IPS DF 4.7 (cell line): ENCODE results near the gene SMYD2.

Experiments
- DNase-seq: peaks from one replicate; pipeline ENCODE4 v3.0.0-alpha.2; 2013; ENCODE audit warnings: low spot score; ENCODE audit errors: extremely low read depth

Gene SMYD2

GRCh38 chr1:214360525-214361164 is 79.7 kb downstream of the SMYD2 start:
- DNase-seq, result no peak

DNA sequence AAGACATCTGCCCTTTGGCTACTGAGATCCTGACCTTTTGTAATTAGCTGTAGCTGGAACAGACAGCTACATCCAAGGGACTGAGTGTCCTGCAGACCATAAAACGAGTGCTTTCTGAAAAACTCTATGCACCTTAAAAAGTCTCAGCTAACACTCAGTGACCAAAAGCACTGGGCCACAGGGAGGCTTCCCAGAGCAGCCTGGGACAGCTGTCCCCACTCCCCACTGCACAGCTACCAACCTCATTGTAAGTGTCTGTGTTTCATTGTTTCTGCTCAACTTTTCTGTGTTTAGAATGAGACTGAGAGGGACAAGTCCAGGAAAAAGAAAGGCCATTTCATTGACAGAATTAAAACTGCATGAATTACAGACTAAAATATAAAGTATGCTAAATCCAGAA is 80.7 kb downstream of the SMYD2 start:
- no peak for DNase-seq

DNA sequence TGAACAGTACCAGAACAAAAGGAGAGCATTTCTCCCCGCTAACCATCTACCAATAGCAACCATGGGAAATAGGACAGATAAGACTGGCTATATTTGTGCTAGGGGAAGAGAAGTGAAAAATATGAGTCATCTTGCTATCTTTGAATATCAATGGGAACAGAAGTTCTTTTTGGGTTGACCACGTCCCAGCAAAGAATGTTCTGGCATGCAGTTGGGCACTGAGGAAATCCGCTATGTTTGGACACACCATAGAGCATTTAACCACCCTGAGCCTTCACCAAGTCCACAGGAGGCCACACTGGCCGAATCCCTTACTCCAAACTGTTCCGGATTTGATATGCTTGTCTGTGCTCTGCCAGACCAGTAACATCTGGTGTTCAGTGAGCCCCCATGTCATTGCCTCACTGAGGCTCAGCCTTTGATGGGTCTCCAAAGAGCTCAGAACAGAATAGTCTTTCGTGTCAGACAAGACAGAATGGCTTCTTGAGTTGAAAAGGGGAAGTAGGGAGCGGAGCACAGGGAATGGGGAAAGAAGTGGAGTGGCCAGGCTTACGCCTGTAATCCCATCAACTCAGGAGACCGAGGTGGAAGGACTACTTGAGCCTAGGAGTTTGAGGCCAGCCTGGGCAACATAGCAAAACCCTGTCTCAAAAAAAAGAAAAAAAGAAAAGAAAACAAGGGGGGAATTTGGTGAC is 81.4 kb downstream of the SMYD2 start:
- no peak for DNase-seq

DNA sequence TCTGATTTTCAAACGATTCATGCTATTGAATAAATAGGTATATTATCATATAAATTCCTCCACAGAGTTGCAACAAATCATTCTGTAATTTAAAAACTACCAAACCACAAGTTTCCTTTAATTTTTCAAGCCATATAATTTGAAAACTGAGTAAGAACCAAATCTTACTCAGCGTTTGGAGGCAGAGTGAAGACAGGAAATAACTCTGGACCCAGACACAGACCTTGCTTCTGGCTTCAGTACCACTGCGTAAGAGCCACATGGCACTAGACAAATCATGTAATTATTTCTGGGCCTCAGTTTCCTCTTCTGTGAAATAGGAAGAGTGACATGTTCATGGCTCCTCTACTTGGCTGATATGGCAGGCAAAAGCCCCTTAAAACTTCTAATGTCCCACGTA is 82.4 kb downstream of the SMYD2 start:
- DNase-seq, result no peak

DNA sequence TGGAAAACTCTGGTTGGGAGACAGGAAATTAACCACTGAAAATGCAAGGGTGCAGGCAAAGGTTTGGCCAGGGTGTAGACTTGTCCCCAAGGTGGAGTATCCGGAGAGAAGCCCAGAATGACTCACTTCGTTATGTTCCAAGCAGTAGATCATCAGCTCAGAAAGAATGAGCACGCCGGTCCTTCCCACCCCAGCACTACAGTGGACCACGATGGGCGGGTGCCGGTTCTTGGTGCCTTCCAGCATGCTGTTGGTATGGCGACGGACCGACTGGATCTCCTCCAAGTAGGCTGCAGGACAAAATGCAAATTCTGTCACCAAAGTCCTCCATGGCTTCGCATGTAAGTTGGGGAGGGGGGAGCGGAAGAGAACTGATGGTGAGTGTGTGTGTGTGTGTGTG is 83.4 kb downstream of the SMYD2 start:
- DNase-seq, result no peak

DNA sequence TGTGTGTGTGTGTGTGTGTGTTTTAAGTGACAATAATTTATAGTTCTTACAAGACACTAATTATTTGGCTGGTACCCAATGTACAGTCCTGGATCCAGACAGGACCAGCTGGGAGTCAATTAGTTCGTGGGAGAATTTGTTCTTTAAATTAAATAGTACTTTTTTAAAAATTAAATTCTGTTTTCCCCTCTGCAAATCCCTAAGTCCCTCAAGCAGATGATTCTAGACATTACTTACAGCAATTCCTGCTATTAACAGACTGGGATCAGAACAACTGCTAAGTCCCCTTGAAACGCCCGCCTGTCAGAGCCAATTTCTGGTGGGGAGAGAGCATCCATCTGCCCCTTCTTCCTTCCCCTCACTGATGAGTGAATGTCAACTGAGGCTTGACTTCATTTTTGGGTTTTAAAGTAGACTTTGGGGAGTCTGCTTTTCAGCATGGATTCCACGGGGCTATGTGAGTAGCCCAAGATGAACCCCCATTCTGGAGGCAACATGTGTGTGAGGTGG is 83.9 kb downstream of the SMYD2 start:
- no peak for DNase-seq

DNA sequence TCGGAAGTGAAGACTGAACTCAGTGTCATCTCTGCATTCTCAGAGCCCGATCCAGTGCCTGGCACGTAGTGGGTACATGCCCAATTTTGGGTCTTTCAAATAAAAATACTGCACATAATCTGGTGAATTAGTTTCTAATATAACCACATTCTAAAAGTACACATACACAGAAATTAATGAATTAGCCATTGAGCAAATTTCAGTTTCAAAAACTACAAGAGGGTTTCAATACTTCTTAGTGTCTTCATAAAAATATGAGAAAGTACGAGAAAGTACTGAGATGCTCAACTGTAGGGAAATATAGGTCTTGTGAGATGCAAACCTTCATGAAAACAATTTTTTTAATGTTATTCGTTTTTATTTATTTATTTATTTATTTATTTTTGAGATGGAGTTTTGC is 86.9 kb downstream of the SMYD2 start:
- DNase-seq, result no peak

- DNase-seq, result no peak
These were observed 88.4 kb downstream of the SMYD2 start for GRCh38 chr1:214369364-214369763.

DNA sequence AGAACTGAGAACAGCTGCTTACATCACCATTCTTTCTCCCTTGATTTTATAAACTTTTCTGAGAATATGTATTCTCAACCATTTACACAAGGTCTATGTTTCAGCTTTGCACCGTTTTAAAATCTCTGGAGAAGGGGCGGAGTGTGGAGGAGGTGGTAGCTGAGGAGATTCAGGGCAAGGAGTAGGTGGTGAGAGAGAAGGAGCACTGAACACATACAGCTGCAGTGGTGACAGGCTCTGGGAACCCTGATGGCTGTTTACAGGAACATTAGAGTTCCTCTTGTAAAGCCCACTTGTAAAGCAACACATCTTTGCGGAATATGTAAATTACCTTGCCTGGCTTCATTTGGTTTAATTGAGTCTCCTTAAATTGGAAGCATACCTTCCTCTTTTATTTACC is 89.7 kb downstream of the SMYD2 start:
- no peak for DNase-seq

- DNase-seq, result no peak
These were observed 91.1 kb downstream of the SMYD2 start for GRCh38 chr1:214372092-214372491.

DNA sequence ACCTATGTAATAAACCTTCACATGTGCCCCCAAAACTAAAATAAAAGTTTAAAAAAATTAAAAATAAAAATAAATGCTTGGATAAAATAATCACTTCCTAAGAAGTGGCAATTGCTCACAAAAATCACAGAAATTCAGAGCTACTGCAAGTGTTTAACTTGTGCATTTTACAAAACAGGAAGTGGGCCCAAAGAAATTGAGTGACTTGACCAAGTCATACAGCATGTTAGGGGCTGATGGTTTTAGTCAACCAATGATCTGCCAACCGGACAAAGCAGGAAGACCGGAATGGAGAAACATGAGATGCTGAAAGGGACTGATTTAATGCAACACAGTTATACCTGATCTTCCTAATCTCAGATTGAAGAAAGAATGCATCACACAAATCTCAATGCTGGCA is 96.5 kb downstream of the SMYD2 start:
- no peak for DNase-seq

- DNase-seq, result no peak
These were observed 96.9 kb downstream of the SMYD2 start for GRCh38 chr1:214377886-214378285.

DNA sequence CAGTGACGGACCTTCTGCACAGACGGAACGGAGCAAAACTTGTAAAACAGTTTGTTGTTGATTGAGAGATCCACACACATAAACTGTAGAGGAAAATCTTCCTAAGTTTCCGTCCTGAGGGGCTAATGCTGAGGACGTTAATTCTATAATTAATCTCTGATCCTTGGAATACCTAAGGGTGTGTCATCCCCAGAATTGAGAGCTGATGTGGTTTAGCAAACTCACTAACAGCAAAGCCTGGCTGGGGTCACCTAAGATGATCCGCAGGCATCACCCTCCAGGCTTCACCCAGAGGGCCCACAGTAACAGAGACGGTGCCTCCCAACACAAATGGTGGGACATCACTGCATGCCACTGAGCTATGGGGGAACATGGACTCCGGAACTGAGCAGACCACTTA is 97.5 kb downstream of the SMYD2 start:
- DNase-seq, result no peak

- no peak for DNase-seq
These were observed 98.4 kb downstream of the SMYD2 start for GRCh38 chr1:214379236-214379970.

DNA sequence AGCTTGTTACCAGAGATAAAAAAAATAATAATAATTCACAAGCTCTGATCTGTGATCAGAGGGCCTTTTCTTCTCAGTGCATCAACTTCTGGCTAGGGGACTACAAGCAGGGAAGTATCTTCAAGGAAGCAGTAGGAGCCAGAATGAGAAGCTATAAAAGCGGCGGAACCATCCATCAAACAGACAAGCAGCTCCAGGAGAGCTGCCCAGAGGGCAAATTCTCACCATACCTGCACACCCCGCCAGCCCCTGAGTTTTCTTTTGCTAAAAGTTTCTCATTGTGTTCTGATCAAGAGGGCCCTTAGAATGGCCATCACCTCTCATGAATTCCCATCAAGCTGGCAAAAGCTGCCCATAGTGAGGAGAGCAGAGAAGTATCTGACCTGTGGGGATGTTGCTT is 99.4 kb downstream of the SMYD2 start:
- no peak for DNase-seq

GRCh38 chr1:214380986-214381695 is 100.2 kb downstream of the SMYD2 start:
- DNase-seq, result no peak

DNA sequence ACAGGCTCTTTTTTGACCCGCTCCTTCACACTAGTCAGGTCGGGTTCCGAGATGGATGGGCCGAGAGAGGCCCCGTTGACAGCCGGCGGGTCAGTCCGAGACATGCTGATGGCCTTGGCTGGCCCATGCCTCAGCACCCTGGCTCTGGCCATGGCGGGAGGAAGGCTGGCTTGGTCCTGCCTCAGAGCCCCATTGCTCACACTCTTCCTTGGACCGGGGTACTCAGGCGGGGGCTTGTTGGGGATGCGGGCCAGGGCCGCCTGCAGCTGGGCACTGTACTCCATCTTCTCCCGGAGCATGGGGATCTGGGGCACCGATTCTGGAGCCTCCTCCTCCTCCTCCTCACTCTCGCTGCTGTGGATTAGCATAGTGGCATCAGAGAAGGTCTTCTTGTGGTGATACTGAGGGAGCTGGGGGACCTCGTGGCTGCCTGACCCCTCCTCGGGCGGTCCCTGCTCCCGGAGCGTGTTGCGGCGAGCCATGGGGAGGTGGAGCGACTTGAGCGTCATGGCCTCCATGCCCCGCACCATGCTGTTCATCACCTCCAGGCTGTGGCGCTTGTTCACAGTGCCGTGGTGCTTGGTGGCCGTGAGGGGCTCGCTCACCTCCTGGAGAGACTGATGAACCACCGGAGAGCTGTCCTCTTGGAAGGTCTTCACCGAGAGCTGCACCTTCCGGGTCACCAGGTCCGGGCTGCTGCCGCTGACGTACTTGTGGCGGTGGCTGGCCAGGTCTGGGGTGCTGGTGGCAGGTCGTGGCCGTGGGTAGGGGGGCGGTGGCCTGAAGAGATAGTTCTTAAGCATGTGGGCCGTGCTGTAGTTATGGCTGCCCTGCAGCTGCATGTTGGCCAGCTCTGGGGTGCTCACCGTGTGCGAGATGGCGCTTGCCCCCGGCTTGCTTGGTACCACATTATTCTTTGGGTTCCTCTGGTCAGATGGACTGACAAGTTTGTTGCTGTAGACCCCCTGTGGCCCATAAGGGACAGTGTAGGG is 102.7 kb downstream of the SMYD2 start:
- no peak for DNase-seq

- no peak for DNase-seq
These were observed 103.6 kb downstream of the SMYD2 start for GRCh38 chr1:214384373-214385079.

DNA sequence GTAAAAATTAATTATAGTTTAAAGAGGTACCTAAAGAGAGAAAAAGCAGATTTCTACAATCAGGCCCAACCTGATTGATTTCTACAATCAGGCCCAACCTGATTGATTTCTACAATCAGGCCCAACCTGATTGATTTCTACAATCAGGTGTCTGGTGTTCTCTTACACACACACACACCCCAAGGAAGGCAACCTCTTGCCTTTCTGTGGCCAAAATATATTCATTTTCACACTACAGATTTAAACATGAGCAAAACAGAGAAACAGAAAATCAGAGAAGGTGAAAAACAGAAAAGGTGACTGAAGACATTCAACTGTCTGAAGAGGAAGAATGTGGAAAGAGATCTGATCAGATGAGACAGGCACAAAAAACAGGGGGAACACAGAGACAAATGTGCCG is 104.5 kb downstream of the SMYD2 start:
- no peak for DNase-seq

DNA sequence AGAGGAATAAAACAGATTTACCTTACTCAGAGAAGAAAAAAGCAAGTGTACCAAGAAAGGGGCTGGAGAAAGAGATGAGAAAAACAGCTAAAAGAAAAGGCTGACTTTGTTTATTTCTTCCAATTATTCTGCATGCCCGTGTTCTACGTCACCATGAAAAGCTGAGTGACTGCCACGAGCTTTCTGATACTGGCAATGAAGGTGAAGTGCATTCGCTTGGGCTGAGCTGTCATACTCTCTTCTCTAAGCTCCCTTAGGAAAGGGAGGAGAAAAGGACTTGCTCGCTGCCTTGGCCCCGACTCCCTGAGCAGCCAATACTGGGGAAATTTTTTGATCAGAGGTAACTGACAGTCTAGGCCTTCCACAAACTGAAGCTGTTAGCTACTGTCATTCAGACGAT is 105.4 kb downstream of the SMYD2 start:
- DNase-seq, result no peak
